GM06990 (cell line): ENCODE measurements around the gene RTCB.

Source experiments
- DNase-seq: peaks from one replicate; pipeline ENCODE4 v3.0.0-alpha.2; 2011; ENCODE audit not compliant: insufficient read length; ENCODE audit errors: extremely low read depth
- H3K27me3 ChIP-seq: replicated peaks from 2 replicates; pipeline ENCODE4 v1.6.0; 2011; ENCODE audit warnings: low read length; ENCODE audit not compliant: control insufficient read depth, insufficient read depth
- H3K36me3 ChIP-seq: 2 replicates; pipeline ENCODE4 v1.5.1; 2011; ENCODE audit warnings: low read length; ENCODE audit not compliant: control insufficient read depth, insufficient read depth
- H3K4me3 ChIP-seq: replicated peaks from 2 replicates; pipeline ENCODE4 v1.5.1; 2011; ENCODE audit warnings: low read depth, mild to moderate bottlenecking, control low read depth, low read length
- TF ChIP-seq, protein P1 (sequence below): IDR thresholded peaks from 2 replicates; pipeline ENCODE4 v1.5.1; 2011; ENCODE audit warnings: low read length, control low read depth, mild to moderate bottlenecking, inconsistent platforms; ENCODE audit not compliant: insufficient read depth, poor library complexity, severe bottlenecking

Gene RTCB

DNA sequence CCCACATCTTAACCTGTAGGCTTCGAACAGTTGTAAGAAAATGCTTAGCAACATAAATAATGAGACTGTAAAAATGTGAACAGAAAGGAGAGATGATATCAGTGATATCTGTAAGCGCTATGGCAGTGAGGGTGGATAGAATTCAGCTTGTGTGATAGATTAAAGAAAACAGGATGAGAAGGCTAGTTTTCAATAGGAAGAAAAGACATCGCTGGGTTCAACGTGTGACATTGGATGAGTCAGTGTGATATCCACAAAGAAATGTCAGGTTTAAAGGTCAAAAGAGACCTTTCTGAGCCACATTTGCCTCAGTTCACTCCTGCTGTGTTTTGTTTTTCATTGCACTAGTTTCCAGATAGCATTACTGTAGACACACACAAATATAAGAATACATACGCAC is 68.1 kb downstream of the RTCB start:
- Histone ChIP-seq H3K27me3 (no peaks in the 10 kb centered on the region), H3K4me3 (no peak overlapping the region), H3K36me3 (no peaks in the 10 kb centered on the region)
- no peak for DNase-seq
- TF ChIP-seq, protein P1, sequence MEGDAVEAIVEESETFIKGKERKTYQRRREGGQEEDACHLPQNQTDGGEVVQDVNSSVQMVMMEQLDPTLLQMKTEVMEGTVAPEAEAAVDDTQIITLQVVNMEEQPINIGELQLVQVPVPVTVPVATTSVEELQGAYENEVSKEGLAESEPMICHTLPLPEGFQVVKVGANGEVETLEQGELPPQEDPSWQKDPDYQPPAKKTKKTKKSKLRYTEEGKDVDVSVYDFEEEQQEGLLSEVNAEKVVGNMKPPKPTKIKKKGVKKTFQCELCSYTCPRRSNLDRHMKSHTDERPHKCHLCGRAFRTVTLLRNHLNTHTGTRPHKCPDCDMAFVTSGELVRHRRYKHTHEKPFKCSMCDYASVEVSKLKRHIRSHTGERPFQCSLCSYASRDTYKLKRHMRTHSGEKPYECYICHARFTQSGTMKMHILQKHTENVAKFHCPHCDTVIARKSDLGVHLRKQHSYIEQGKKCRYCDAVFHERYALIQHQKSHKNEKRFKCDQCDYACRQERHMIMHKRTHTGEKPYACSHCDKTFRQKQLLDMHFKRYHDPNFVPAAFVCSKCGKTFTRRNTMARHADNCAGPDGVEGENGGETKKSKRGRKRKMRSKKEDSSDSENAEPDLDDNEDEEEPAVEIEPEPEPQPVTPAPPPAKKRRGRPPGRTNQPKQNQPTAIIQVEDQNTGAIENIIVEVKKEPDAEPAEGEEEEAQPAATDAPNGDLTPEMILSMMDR = no peak

DNA sequence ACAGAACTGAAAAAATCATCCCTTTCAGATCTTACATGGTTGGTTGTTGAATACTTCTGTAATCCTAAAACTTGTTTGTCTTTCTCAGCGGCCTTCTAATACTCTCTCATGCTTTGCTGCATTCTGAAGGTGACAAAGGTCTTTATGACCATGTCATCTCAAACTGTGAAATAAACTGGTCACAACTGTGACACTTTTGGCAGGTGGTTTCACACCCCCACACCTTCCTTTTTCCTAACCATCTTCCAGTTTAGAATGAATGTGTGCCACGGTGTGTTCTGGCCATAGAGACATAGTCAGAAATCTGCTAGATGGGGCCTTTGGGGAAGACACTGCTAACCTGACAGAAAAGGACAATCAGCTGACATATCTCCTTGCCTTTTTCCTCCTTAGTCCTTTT is 69.1 kb downstream of the RTCB start:
- TF ChIP-seq, protein P1 = no peak
- no peak overlapping the region for H3K4me3 ChIP-seq
- no peaks in the 10 kb centered on the region for H3K27me3 ChIP-seq
- H3K36me3 ChIP-seq = no peaks in the 10 kb centered on the region
- DNase-seq = no peak

DNA sequence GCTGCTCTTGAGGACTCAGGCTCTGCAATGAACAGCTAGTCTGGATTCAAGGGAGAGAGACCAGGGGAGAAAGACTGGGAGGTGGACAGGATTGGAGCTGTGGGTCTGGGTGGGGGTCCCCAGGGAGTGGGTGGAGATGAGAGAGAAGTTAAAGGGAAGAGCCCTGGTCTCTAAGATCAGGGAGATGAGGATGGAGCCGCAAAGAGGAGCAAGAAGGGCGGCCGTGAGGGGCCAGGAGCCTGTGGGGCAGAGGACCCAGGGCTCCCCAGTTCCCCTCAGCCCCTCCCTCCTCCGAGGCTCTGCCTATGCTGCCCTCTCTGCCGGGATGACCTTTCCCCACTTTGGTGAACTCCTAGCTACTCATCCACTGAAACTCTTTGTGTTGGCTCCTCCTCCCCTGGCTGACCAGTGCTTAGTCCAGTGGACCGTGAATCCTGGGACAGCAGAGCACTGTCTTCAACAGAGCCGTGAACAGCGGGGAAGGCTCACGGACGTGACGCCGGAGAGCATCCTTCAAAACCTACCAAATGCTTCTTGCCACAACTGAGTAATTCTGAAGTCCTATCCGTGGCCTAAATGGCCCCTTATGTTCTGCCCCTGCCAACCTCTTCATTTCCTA is 70.8 kb downstream of the RTCB start:
- TF ChIP-seq, protein P1 = no peak
- H3K36me3 ChIP-seq = no peaks in the 10 kb centered on the region
- no peak for DNase-seq
- H3K27me3 ChIP-seq = no peaks in the 10 kb centered on the region
- no peak overlapping the region for H3K4me3 ChIP-seq

DNA sequence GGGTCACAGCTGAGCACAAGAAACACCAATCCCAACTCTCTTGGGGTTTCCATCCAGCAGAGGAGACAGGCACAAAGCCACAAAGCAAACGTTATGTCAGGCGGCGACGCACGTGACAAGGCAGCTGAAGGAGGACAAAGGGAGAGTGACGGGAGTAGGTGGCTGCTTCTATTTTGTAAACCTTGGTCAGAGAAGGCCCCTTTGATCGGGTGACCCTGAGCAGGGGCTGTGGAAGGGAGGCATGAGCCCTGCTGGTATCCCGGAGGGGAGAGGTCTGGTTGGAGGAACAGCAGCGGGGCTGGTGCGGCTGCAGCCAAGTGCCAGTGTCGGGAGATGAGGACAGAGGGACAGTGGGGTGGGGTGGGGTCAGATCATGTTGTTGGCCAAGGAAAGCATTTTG is 71.6 kb downstream of the RTCB start:
- TF ChIP-seq, protein P1 = no peak
- H3K4me3 ChIP-seq = no peak overlapping the region
- no peak for DNase-seq
- no peaks in the 10 kb centered on the region for H3K27me3 ChIP-seq
- no peaks in the 10 kb centered on the region for H3K36me3 ChIP-seq

DNA sequence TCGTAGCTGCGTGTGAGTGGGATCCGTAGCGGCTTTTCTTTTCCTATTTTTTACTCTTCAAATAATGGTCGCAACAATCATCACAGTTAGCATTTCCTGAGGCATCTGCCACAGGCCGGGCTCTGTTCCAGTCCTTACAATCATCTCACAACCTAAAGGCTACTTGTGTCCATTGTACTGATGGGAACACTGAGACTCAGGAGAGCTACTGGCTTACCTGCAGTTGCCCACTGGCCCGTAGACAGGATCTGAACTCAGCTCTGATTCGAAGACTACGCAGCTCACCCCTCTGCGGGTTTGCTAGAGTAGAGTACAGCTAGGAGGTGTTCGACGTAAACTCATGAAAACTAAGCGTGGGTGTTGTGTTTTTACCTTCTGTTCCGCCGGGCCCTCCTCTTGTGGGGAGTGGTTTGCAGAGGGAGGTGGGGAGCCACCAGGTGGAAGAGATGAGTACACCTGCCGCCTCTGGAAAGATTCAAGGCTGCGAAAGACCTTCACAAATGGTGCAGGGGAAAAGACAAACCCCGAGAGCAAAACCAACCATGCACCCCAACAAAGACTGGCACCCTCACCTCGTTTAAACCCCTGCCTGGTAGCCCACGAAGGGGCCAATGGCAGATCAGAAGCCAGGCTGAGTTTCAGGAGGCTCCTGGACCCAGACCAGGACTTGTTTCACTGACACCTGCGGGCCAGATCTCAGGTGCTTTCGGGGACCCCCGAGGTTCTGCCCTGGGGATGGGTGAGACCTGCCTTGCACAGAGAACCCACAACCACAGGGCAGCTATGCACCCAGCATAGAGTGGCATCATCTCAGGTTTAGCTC is 72.6 kb downstream of the RTCB start:
- DNase-seq = no peak
- Histone ChIP-seq H3K27me3 (no peaks in the 10 kb centered on the region), H3K36me3 (no peaks in the 10 kb centered on the region), H3K4me3 (no peak overlapping the region)
- TF ChIP-seq, protein P1 = no peak
